Caki2 (cell line): Measurements from ENCODE around the gene NUDT5. TPM values are rescaled to one million over a fixed set of nuclear protein-coding genes. Genes with fewer than 3 reads are reported as not detected.
A peak's percentile ranks its signal among the peaks of the same experiment; 100 is the strongest.
"Not testable (repeated sequence)": the region's sequence is repeated elsewhere in the genome, so short reads cannot be mapped to it uniquely, and the experiment has no call there.

ENCODE experiments used
- DNase-seq: peaks from one replicate; pipeline ENCODE4 v3.0.0-alpha.2; 2015; ENCODE audit warnings: low read depth
- in situ Hi-C: cut with HindIII; loops from 2 replicates; pipeline ENCODE4 v1.10.0; 2016; ENCODE audit warnings: low sequenced_read_pairs, low pct_unique_long_range_greater_than_20kb, mixed read lengths
- total RNA-seq: library from RNA; depleted of rRNA; stranded (reverse); fragments of >200 nt; shearing (Covaris generic); gene quantifications from 2 replicates; pipeline ENCODE4 v1.2.3, GENCODE V29; 2014; ENCODE audit warnings: low replicate concordance

Gene NUDT5
- total RNA-seq, 1 experiment from 2014 or later: 168 TPM

DNA sequence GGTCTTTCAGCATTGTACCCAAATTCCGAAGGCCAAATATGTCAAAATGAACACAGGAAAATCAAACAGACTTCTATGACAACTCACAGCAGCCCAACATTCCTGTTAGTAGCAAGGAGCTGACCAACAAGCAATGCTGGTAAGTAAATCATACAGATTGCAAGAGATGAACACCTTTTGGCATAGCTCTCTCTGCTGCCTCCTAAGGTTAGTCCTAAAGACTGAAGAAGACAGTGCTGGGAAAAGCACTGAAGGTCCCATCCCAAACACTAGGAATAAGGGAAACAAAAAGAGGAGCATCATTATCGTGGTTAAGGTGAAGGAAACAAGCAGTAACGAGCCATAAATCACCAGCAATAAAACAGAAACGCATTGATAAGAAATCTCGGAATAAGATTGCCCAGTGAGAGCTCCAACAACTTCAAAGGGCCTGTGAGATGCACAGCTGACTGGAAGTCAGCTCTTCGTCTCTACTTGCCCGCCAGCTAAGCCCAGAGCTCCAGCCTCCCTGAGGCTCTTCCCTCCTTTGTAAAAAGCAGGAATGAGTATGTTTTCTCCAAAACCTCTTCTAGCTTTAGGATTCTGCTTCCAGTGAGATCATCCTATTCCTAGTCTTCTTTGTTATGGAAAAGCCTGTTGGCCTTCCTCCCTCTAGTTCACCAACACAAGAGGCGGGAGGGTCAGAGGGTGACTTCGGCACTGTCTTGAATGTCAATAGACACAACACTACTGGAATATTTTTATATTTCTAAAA is 15.3 kb downstream of the NUDT5 start:
- DNase-seq: no peak
- in situ Hi-C loops: no loop called here

- no peak for DNase-seq
- in situ Hi-C loops: no loop called here
These were observed 16.0 kb downstream of the NUDT5 start for GRCh38 chr10:12179606-12180170.

DNA sequence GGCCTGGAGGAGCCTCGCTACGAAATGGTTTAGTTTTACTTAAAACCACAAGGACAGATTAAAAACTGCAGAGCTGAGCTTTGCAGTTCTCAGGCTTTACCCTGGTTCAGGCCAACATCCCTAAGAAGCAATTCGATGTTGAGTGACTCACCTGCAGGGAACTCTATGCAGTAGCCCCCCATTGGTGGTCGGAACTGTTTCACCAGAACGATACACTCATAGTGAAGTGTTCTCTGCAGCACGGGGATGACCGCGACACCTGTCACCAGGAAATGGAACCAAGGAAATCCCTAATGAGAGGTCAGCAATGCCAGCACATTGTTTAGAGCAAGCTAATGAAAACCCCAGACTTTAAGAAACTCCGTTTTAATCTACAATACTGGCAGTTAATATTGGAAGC is 18.0 kb downstream of the NUDT5 start:
- no peak for DNase-seq
- in situ Hi-C loops: no loop called here

GRCh38 chr10:12171512-12171911 is 24.2 kb downstream of the NUDT5 start:
- DNase-seq, in situ Hi-C loops: not testable (repeated sequence)

- DNase-seq: no peak
- in situ Hi-C loops: no loop called here
These were observed 29.5 kb downstream of the NUDT5 start for GRCh38 chr10:12165999-12166775.

DNA sequence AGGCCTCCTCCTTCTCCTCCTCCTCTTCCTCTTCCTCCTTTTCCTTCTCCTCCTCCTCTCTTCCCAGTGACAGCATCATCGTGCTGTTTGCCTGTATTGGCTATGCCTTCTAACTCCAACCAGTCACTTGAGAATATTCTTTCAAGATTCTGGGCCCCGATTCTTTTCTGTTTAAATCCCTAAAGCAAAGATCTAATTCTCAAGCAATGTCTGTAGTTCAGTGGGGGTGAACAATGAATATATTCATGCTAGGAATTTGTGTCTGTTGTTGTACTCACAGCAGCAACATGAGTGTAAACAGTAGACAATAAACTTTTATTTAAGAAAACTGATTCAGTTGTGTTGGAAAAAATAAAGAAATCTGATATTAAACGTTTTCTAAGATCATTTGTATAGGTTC is 30.7 kb downstream of the NUDT5 start:
- in situ Hi-C loops: no loop called here
- no peak for DNase-seq

GRCh38 chr10:12164085-12164484 is 31.6 kb downstream of the NUDT5 start:
- DNase-seq: no peak
- in situ Hi-C loops: no loop called here

DNA sequence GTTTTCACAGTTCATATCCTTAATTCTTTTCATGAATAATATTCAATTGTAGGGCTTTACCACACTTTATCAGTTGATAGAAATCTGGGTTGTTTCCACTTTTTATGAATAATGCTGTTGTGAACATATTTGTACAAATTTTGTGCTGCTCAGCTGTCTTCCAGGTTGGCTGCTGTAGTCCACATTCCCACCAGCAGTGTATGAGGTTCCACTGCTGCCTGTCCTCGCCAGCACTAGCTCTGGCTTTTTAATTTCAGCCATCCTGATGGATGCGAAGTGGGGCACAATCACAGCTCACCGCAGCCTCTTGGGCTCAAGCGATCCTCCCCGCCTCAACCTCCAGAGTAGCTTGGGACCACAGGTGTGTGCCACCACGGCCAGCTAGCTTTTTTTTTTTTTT is 32.8 kb downstream of the NUDT5 start:
- DNase-seq: no peak
- in situ Hi-C loops: no loop called here

DNA sequence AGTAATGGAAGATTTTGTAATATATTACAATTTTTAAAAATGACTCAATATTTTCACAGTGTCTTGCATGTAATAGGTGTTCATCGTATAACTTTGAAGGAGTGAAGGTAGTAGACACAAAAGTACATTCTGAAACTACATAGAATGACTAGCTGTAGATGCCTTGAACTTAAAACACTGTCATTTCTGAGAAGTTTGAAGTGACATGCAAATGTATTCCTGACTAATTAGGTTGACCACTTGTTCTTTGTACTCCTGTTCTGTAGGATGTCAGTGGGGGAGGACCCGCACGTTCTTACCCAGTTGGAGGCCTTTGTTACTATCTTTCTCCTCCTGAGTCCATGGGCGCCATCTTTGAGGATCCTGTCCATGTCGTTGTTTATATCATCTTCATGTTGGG is 35.0 kb downstream of the NUDT5 start:
- no peak for DNase-seq
- in situ Hi-C loops: no loop called here

- no peak for DNase-seq
- in situ Hi-C loops: no loop called here
These were observed 37.6 kb downstream of the NUDT5 start for GRCh38 chr10:12158111-12158510.

GRCh38 chr10:12156367-12157123 is 39.1 kb downstream of the NUDT5 start:
- no peak for DNase-seq
- in situ Hi-C loops: no loop called here

- in situ Hi-C loops: no loop called here
- no peak for DNase-seq
These were observed 41.2 kb downstream of the NUDT5 start for GRCh38 chr10:12154516-12154915.

GRCh38 chr10:12150163-12150562 is 45.5 kb downstream of the NUDT5 start:
- DNase-seq: no peak
- in situ Hi-C loops: no loop called here

- in situ Hi-C loops: no loop called here
These were observed 51.2 kb downstream of the NUDT5 start for GRCh38 chr10:12144538-12144937.

DNA sequence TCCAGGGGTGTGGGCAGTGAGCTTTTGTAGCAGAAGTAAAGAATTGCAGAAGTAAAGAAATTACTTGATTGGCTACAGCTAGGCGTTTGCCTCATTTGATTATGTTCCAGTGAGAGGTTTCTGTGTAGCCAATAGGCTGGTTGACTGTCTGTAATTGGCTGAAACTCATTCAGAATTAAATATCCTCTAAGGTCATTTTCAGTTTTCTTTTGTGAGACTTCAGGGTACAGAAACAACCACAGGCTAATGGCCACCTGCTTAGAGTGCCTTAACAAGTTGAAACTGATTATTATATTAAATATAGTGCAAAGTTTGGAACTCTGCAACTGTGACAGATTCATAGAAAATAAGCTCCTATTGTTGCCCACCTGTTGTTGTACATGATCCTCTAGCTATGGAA is 55.7 kb downstream of the NUDT5 start:
- in situ Hi-C loops: no loop called here
- no peak for DNase-seq

More at GRCh38 chr10:12144538-12144937, 51.2 kb downstream of the NUDT5 start:
- no peak for DNase-seq

GRCh38 chr10:12135631-12136030 is 60.1 kb downstream of the NUDT5 start:
- no peak for DNase-seq
- in situ Hi-C loops: no loop called here

DNA sequence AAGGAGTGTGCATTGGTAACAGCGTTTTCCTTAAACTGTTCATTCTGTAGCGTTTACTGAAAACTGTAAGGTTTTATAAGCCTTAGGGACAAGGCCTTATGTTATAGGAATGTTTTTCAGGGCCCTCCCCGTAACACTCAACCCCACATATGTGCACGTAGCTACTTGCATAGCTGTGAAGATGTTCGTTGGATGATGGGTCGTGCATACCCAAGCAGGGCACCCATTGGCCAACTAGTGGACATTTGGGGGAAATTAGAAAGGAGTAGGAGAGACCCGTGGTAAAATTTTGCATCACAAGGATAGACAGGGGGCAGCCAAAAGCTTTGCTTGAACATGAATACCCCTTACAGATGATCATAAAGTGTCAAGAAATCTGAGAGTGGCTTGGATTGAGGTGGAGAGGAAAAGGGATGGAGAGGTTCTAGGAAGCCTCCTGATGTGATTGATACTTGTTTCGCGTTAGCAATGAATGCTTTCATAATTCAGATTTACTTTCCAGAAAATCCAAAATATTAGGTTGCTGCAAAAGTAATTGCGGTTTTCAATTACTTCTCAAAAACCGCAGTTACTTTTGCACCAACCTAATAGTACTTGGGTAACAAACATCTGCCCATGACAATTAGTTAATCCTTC is 65.3 kb downstream of the NUDT5 start:
- in situ Hi-C loops: no loop called here
- peak; percentile 65 for DNase-seq
